SIG-M5 treated with dmso at 0.1 percent for 504 hours (cell line): ENCODE measurements around the gene SDK2.

Source experiments
- DNase-seq: peaks from one replicate; lab custom pipeline; 2025; ENCODE audit not compliant: unreplicated experiment; lab: John Stamatoyannopoulos, UW

SDK2 gene

GRCh38 chr17:73536700-73537605, 107.3 kb downstream of the SDK2 start:
- DNase-seq, result no peak

- no peak for DNase-seq
Measured at GRCh38 chr17:73535746-73536145, 108.5 kb downstream of the SDK2 start.

- no peak for DNase-seq
Measured at GRCh38 chr17:73534209-73534909, 109.9 kb downstream of the SDK2 start.

- DNase-seq, result no peak
Measured at GRCh38 chr17:73533781-73534180, 110.5 kb downstream of the SDK2 start.

GRCh38 chr17:73533127-73533526, 111.1 kb downstream of the SDK2 start:
- no peak for DNase-seq

- DNase-seq, result no peak
Measured at GRCh38 chr17:73532421-73532901, 111.8 kb downstream of the SDK2 start.

- DNase-seq, result no peak
Measured at GRCh38 chr17:73531158-73531557, 113.1 kb downstream of the SDK2 start.

GRCh38 chr17:73528679-73529078, 115.6 kb downstream of the SDK2 start:
- DNase-seq, result no peak

- no peak for DNase-seq
Measured at GRCh38 chr17:73526952-73527351, 117.3 kb downstream of the SDK2 start.

GRCh38 chr17:73524941-73525679, 119.1 kb downstream of the SDK2 start:
- no peak for DNase-seq

- no peak for DNase-seq
Measured at GRCh38 chr17:73522696-73523095, 121.5 kb downstream of the SDK2 start.

GRCh38 chr17:73522107-73522506, 122.1 kb downstream of the SDK2 start:
- no peak for DNase-seq

- DNase-seq, result no peak
Measured at GRCh38 chr17:73521376-73521775, 122.9 kb downstream of the SDK2 start.

- DNase-seq, result no peak
Measured at GRCh38 chr17:73520369-73520761, 123.9 kb downstream of the SDK2 start.

GRCh38 chr17:73519714-73520368, 124.4 kb downstream of the SDK2 start:
- no peak for DNase-seq

- no peak for DNase-seq
Measured at GRCh38 chr17:73519011-73519410, 125.2 kb downstream of the SDK2 start.

GRCh38 chr17:73516431-73516830, 127.8 kb downstream of the SDK2 start:
- no peak for DNase-seq

GRCh38 chr17:73514146-73514863, 129.9 kb downstream of the SDK2 start:
- no peak for DNase-seq

GRCh38 chr17:73513426-73513825, 130.8 kb downstream of the SDK2 start:
- DNase-seq, result no peak

GRCh38 chr17:73511719-73512115, 132.5 kb downstream of the SDK2 start:
- DNase-seq, result no peak
